Adipocyte (in vitro differentiated cells): ENCODE data around the gene CTSH.

Source experiments
- DNase-seq: peaks from one replicate; pipeline ENCODE4 v3.0.0-alpha.2; 2015; ENCODE audit warnings: low read depth
- H3K27me3 ChIP-seq: replicated peaks from 2 replicates; pipeline ENCODE4 v1.7.0; 2013; ENCODE audit warnings: mild to moderate bottlenecking, low read length, moderate library complexity; ENCODE audit not compliant: control insufficient read depth, insufficient read depth
- H3K36me3 ChIP-seq: 2 replicates; pipeline ENCODE4 v1.7.0; 2013; ENCODE audit warnings: low read length, mild to moderate bottlenecking, moderate library complexity; ENCODE audit not compliant: control insufficient read depth, insufficient read depth, severe bottlenecking
- H3K4me1 ChIP-seq: 2 replicates; pipeline ENCODE4 v1.7.0; 2013; ENCODE audit warnings: mild to moderate bottlenecking, low read length, moderate library complexity; ENCODE audit not compliant: control insufficient read depth, insufficient read depth
- H3K4me3 ChIP-seq: 2 replicates; pipeline ENCODE4 v1.7.0; 2013; ENCODE audit warnings: mild to moderate bottlenecking, low read length, moderate library complexity
- H3K9ac ChIP-seq: 2 replicates; pipeline ENCODE4 v1.7.0; 2013; ENCODE audit warnings: mild to moderate bottlenecking, low read length, moderate library complexity
- H3K9me3 ChIP-seq: 2 replicates; pipeline ENCODE4 v1.7.0; 2013; ENCODE audit warnings: mild to moderate bottlenecking, low read length, moderate library complexity; ENCODE audit not compliant: control insufficient read depth

The CTSH gene

GRCh38 chr15:78927077-78927790 is 17.6 kb downstream of the CTSH start:
- Histone ChIP-seq H3K4me1 (peaks cover 8% of the 10 kb centered on the region), H3K4me3 (no peak overlapping the region), H3K9ac (no peak overlapping the region), H3K9me3 (no peaks in the 10 kb centered on the region), H3K36me3 (peaks cover 40% of the 10 kb centered on the region), H3K27me3 (no peaks in the 10 kb centered on the region)
- DNase-seq = no peak

DNA sequence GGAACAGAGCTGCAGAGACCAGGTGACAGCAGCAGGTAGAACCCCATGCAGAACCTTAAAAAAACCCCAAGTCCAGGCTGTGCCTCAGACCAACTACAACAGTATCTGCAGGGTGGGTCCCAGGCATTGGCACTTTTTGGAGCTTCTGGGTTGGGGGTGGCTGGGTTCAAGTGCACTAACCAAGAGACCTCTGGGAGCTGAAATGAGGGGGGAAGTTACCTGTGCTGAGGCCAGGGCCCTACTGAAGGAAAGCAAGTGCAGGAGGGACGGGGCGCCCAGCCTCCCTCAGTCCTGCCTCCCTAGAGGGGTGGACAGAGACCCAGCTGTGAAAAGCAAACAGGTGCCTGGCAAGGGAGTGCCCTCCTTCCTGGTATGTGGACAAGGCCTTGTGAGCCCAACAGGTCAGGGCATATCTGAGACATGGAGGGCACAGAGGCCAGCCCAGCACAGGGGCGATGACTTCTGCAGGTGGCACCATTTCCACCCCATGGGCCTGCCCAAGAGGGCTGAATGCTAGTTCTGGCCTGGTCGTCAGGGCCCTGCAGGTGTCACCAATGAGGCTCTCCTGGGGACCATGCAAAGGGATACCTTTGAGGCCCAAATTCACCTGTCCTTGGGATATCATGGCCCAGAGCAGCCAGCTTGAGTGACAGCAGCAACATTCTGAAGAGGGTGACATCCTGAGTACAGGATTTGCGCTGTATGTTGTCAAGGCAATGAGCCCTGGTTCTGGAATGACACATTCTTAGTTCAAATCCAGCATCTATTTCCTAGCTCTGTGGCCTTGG is 18.7 kb downstream of the CTSH start:
- Histone ChIP-seq H3K4me3 (no peak overlapping the region), H3K27me3 (no peaks in the 10 kb centered on the region), H3K4me1 (peaks cover 7% of the 10 kb centered on the region), H3K9ac (no peak overlapping the region), H3K9me3 (no peaks in the 10 kb centered on the region), H3K36me3 (peaks cover 51% of the 10 kb centered on the region)
- DNase-seq = no peak

DNA sequence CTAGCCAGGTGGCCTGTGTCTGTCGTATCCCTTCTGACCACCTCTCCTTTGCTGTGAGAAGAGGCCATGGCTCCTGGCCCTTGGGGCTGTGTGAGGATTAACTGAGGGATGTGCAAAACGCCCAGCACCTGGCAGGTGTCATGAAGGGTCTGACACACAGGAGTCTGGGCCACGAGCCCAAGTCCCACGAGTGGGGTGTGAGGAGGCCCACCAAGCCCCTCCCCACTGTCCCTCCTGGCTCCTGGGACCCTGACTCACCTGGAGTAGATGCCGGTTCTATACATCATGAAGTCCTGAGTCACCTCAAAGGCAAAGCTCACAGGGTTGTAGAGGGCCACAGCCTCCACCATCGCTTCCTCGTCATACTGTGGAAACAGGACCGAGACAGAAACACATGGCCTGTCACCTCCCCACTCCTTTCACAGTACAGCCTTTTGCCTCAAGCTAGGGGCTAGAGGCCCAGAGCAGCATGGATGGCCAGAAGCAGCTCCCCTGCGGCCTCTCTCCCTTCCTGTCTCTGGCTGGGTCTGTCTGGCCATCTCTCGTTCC is 19.7 kb downstream of the CTSH start:
- peaks cover 55% of the 10 kb centered on the region for H3K36me3 ChIP-seq
- no peak for DNase-seq

DNA sequence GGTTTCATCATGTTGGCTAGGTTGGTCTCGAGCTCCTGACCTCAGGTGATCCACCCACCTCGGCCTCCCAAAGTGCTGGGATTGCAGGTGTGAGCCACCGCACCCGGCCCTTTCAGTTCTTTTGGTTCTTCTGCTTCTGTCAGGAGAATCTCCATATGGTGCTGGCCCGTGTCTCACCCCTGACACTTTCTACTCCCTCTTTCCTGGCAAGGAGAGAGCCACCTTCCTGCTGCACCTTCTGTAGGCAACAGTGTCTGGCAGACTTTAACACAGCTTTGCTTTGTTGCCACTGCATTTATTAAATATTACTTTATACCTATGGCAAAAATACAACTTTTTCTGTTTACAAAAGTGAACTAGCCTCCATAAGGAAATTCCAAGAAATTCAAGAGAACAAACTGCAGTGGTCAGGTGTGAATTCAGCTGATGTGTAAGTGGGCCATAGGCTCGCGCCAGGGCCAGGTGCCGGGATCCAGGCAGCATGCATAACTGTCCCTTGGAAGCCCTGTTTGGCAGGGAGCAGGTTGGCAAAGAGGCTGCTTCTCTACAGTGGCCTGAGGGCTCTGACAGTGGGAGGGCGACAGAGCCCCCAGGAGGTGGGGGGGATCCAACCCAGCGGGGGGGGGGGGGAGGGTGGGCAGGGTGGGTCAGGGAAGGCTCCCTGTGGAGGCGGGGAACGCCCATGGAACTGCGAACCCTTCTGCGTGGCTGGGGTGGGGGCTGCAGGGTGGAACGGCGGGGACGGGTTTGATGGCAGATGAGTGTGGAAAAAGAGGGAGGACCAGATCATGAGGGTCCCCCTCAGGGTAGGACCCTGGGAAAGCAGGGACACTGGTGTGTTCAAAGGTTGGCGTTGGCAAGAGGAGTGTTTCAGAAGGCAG is 21.1 kb downstream of the CTSH start:
- no peaks in the 10 kb centered on the region for H3K4me1 ChIP-seq
- H3K36me3 ChIP-seq = peaks cover 69% of the 10 kb centered on the region
- H3K27me3 ChIP-seq = no peaks in the 10 kb centered on the region
- no peak overlapping the region for H3K9ac ChIP-seq
- no peak overlapping the region for H3K4me3 ChIP-seq
- no peaks in the 10 kb centered on the region for H3K9me3 ChIP-seq
- DNase-seq = no peak

More for the DNA sequence above, 19.7 kb downstream of the CTSH start:
- H3K27me3 ChIP-seq = no peaks in the 10 kb centered on the region
- H3K9me3 ChIP-seq = no peaks in the 10 kb centered on the region
- no peaks in the 10 kb centered on the region for H3K4me1 ChIP-seq
- no peak overlapping the region for H3K9ac ChIP-seq
- H3K4me3 ChIP-seq = no peak overlapping the region

- no peaks in the 10 kb centered on the region for H3K27me3 ChIP-seq
- no peaks in the 10 kb centered on the region for H3K4me1 ChIP-seq
- DNase-seq = no peak
- no peak overlapping the region for H3K4me3 ChIP-seq
- no peaks in the 10 kb centered on the region for H3K9me3 ChIP-seq
- H3K9ac ChIP-seq = no peak overlapping the region
- peaks cover 74% of the 10 kb centered on the region for H3K36me3 ChIP-seq
Observed at GRCh38 chr15:78923015-78923414, 21.8 kb downstream of the CTSH start.

DNA sequence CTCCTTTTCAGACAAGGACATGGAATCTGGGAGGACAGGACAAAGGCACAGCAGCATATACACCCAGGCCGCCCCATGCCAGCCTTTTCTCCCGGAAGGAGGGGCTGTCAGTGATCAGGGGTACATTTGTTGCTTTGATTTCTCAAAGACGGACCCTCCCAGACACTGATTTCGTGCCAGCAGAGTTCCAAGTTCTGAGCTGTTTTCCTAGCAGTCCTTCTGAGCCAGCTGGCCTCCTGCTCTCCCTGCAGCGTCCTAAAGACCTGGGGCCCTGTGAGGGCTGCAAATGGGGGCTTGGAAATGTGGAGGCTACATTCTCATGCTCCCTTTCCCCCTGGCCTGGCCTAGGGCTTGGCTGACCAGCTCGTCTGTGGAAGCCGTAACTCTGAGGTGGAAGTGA is 22.3 kb downstream of the CTSH start:
- peaks cover 73% of the 10 kb centered on the region for H3K36me3 ChIP-seq
- no peak for DNase-seq
- peaks cover 4% of the 10 kb centered on the region for H3K4me1 ChIP-seq
- H3K4me3 ChIP-seq = no peak overlapping the region
- H3K27me3 ChIP-seq = no peaks in the 10 kb centered on the region
- no peaks in the 10 kb centered on the region for H3K9me3 ChIP-seq
- H3K9ac ChIP-seq = no peak overlapping the region

- peaks cover 10% of the 10 kb centered on the region for H3K4me1 ChIP-seq
- H3K36me3 ChIP-seq = peaks cover 69% of the 10 kb centered on the region
- no peak overlapping the region for H3K4me3 ChIP-seq
- H3K27me3 ChIP-seq = no peaks in the 10 kb centered on the region
- no peak for DNase-seq
- H3K9me3 ChIP-seq = no peaks in the 10 kb centered on the region
- no peak overlapping the region for H3K9ac ChIP-seq
Observed at GRCh38 chr15:78921940-78922339, 22.9 kb downstream of the CTSH start.

DNA sequence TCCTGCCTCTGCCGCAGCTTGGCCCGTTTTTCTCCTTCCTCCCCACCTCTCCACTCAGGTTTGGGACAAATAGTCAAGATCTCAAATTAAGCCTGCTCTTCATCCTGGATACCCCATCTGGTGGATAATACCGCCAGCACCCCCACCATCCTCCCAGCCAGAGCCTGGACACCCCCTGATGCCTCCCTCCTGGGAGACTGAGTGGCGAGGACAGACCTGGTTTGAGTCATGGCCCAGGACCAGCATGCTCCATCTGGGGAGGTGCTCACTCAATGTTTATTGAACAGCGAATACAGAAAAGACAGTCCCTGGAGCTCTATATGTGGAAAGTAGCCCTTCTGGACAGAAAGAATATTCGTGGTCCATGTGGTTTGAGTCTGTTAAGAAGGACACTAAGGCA is 23.3 kb downstream of the CTSH start:
- Histone ChIP-seq H3K9ac (no peak overlapping the region), H3K4me1 (peaks cover 14% of the 10 kb centered on the region), H3K36me3 (peaks cover 65% of the 10 kb centered on the region), H3K27me3 (no peaks in the 10 kb centered on the region), H3K4me3 (no peak overlapping the region), H3K9me3 (no peaks in the 10 kb centered on the region)
- no peak for DNase-seq

- DNase-seq = no peak
- H3K4me3 ChIP-seq = no peak overlapping the region
- H3K9ac ChIP-seq = no peak overlapping the region
- peaks cover 45% of the 10 kb centered on the region for H3K4me1 ChIP-seq
- H3K9me3 ChIP-seq = no peaks in the 10 kb centered on the region
- peaks cover 55% of the 10 kb centered on the region for H3K36me3 ChIP-seq
- H3K27me3 ChIP-seq = no peaks in the 10 kb centered on the region
Observed at GRCh38 chr15:78917888-78918287, 27.0 kb downstream of the CTSH start.

GRCh38 chr15:78916088-78916487 is 28.8 kb downstream of the CTSH start:
- Histone ChIP-seq H3K9ac (no peak overlapping the region), H3K27me3 (no peaks in the 10 kb centered on the region), H3K9me3 (no peaks in the 10 kb centered on the region), H3K36me3 (peaks cover 55% of the 10 kb centered on the region), H3K4me1 (peaks cover 47% of the 10 kb centered on the region), H3K4me3 (no peak overlapping the region)
- DNase-seq = no peak
